HG02571 (cell line): ENCODE data around the gene HPS4.
"Not testable (repeated sequence)": the region's sequence is repeated elsewhere in the genome, so short reads cannot be mapped to it uniquely, and the experiment has no call there.

Experiments used
- ATAC-seq: cut with Tn5 transposase; IDR thresholded peaks from one replicate; pipeline ENCODE4 v1.9.1; 2021; ENCODE audit warnings: mild to moderate bottlenecking, moderate library complexity; ENCODE audit not compliant: unreplicated experiment

The HPS4 gene

DNA sequence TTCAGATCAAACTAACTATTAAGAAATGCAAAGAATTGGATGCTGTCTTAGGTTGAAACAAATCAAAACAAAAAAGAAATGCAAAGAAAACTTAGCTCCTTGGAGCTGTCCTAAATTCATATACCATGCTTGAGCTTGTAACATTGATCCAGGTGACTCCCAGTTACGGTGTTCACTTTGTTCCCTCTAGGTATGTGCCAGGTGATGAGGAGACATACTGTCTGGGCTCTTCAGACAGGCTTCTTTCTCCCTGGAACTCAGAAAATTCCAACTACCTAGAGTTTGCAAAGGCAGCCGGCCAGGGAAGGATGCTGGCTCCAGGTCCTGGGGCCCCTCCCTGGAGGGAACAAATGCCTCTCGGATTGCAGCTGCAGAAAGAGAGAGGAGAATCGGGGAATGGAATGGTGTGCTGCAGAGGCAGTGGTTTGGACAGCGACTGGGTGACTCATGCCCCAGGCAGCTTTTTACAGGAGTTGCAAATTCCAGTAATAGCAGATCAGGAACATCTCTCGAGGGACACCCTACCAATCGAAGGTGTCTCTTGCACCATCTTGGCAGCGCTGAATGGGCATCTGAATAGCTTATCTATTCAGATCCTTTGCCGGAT, 66.8 kb downstream of the HPS4 start:
- no peak for ATAC-seq

DNA sequence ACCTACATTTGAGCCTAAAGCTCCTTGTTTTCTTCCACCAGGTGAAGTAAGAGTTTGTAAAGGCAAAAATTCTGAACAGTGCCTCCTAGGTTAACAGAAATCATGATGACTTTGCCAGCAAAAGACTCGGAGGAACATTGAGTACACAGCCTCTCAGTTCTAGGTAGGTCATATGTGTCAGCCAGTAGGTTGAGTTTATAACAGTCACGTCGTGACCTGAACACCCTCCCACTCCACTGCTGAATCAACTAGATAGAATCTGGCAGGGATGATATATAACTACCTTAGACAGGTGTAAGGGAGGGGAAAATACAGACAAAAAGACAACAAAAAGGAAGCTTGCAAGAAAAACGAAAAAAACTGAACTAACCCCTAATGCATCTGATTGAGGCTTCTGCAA, 67.3 kb downstream of the HPS4 start:
- no peak for ATAC-seq

DNA sequence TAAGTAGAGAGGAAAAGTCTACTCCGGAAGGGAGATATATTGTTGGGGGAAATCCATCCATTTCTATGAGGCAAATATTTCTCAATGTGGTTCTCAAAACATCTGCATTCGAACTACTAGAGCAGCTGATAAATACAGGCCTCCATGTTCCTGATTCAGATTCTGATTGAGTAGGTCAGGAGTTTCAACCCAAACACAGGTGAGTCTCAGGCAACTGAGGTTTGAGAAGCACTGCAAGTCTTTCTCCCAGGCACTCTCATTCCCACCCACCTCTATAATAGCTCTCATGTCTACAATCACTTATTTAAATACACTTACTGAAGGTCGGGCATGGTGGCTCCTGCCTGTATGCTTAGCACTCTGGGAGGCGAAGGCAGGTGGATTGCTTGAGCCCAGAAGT, 69.2 kb downstream of the HPS4 start:
- ATAC-seq, result no peak

DNA sequence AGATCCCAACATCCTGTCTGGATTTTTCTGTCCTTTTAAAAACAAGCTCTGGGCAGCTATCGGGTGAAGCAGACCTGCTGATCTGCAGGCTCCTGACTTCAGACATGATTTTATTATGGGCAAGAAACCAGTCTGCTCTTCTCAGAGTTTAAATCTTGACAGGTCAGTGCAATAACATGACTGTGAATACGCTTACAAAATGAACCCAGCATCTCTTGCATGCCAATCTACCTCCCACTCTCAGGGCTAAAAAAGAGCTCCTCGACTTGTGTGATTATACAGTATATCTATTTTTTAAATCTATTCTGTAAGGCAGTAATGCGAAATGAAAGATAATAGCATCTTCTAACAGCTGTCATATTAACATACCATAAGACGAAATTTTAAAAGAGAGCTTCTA, 73.2 kb downstream of the HPS4 start:
- no peak for ATAC-seq

DNA sequence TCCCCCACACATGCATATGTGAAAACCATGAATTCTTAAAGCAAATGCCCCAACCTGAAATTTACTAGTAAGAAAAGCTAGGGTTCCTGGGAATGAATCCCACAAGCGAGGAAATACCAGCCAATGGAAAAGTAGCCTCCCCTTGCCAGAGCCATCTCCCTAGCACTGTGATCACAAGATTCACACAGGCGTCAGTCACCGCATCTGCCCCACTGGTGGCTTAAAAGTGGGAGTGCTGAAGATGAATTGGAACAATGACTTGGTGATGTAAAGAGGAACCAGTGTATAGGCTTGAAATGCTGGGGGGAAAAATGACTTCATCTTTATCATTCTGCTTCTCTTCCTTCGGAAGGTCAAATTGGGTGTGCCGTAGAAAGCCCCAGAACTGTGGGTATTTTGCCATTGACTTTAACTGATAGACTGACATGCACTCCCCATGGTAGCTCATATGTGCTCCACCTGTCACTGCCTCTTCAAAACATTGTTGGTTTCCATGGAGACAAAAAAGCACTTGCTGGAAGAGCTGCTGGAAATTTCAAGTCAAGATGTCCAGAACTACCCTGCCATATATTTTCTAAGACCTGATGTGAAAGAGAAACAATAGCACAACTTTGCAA, 73.8 kb downstream of the HPS4 start:
- no peak for ATAC-seq

DNA sequence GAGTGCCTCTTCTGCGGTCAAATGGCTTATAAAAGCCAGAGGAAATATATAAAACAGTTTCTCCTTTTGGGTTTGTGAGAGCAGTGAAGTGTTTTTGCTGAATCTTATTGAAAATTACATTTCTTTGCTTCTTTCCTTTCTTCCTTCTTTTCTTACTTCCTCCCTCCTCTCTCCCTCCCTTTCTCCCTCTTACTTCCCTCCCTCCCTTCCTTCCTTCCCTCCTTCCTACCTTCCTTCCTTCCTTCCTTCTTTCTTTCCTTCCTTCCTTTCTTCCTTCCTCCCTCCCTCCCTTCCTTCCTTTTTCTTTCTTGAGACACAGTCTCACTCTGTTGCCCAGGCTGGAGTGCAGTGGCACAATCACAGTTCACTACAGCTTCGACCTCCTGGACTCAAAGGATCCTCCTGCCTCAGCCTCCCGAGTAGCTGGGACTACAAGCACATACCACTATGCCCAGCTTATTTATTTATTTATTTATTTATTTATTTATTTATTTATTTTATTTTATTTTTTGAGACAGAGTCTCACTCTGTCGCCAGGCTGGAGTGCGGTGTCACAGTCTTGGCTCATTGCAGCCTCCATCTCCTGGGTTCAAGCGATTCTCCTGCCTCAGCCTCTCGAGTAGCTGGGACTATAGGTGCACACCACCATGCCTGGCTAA, 74.9 kb downstream of the HPS4 start:
- ATAC-seq, result not testable (repeated sequence)

DNA sequence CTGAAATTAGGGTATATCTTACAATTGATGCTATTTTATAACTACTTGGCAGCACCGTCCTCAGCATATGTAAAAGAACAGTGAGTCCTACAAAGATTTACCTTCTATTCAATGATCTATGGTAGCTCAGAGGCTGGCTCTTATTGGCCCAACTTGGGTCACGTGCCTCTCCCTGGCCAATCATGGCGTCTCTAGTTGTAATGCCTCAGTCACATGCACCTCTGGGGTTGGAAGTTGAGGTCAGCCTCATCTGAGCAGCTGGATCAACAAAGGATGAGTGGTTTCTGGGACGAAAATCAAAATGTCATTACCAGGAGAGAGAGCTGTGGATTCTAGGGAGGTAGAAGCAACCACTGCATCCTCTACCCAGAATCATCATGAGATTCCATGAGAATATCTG, 77.5 kb downstream of the HPS4 start:
- no peak for ATAC-seq

DNA sequence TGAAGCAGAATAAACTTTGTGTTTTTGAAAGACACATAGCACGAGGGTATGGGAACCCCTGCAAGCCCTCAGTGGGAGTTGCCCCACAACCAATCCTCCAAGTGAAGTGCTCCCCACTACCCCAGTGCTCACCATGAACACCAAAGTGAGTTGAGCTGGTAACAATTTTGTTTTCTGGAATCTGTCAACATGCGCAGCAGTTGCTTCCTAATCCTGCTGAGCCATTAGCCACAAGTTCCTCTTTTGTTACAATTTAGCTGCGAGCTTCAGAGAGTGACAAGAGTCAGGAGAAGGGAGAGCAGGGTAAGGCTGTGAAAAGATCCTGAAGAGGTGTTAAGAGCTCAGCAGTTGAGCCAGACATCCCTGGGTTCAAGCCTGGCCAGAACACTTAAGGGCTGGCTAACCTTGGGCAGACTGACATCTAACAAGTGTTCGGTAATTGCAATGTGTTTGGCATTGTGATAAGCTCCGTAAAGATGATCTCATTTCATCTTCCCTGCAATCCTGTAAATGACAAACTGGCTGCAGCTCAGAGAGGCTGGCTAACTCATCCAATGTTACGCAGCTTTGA, 78.6 kb downstream of the HPS4 start:
- no peak for ATAC-seq

DNA sequence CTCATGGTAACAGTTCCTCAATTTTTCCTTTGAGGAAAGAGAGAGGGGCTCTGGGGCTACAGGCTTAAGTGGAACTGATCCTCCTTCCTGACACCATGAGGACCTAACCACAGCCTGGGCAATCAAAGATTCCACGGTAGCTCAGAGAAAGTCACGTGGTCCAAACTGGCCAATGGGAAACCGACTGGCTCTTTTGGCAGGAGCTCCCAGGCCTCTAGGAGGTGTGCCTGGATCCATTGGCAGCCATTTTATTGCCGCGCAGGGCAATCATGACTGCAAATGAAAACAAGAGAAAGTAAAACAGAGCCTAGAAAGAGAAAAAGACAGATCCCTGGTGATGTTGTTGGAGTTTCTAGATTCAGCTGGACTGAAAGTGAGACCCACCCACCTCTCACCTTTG, 81.9 kb downstream of the HPS4 start:
- no peak for ATAC-seq
